Left lung (tissue), 10 donors: ENCODE measurements around the gene TFF1. TPM values are rescaled to one million over a fixed set of nuclear protein-coding genes. Genes with fewer than 3 reads are reported as not detected.
"Not testable (repeated sequence)": the region's sequence is repeated elsewhere in the genome, so short reads cannot be mapped to it uniquely, and the experiment has no call there.

Experiments
- ATAC-seq: fragments of 200-7000 bp; cut with Tn5 transposase; one replicate; pipeline ENCODE4 v1.9.1; 2020; ENCODE audit warnings: moderate library complexity
- DNase-seq, 4 donors: peaks; one replicate each; pipeline ENCODE4 v3.0.0-alpha.2; 2013 to 2020
- H3K27ac ChIP-seq, 2 donors: fragments of 200-600 bp; sonication (generic) in 1 of 2; one replicate each; pipeline versions ENCODE4 v1.5.0 to v1.8.0; 2020 to 2021
- H3K27me3 ChIP-seq, 2 donors: fragments of 200-600 bp; sonication (generic) in 1 of 2; one replicate each; pipeline versions ENCODE4 v1.5.0 to v1.8.0; 2020 to 2021
- H3K36me3 ChIP-seq, 2 donors: fragments of 200-600 bp; sonication (generic) in 1 of 2; one replicate each; pipeline versions ENCODE4 v1.5.0 to v1.8.0; 2020 to 2021
- H3K4me1 ChIP-seq, 2 donors: fragments of 200-600 bp; one replicate each; pipeline ENCODE4 v1.8.0; 2021
- H3K4me3 ChIP-seq, 2 donors: fragments of 200-600 bp; sonication (generic) in 1 of 2; one replicate each; pipeline versions ENCODE4 v1.5.0 to v1.8.0; 2020 to 2021; ENCODE audit warnings: mild to moderate bottlenecking in 1 of 2
- H3K9me3 ChIP-seq, 2 donors: fragments of 200-600 bp; sonication (generic) in 1 of 2; one replicate each; pipeline versions ENCODE4 v1.5.0 to v1.8.0; 2020 to 2021
- CTCF ChIP-seq, 2 donors: fragments of 200-600 bp; sonication (generic) in 1 of 2; IDR thresholded peaks; one replicate each; pipeline versions ENCODE4 v1.5.0 to v1.8.0; 2021; ENCODE audit warnings: antibody characterized with exemption in 2 of 2
- intact Hi-C, 2 donors: fragments of 100-400 bp; cut with DNase I; formaldehyde crosslinking; loops; one replicate each; pipeline versions ENCODE4 v1.11.2 to v1.14.2; 2022
- polyA plus RNA-seq, 6 donors: library from polyadenylated mRNA; unstranded; fragments of 120-200 nt; gene quantifications; one replicate each; pipeline ENCODE4 v1.2.1, GENCODE V29; 2013; ENCODE audit not compliant: insufficient read length in 6 of 6
- total RNA-seq, 2 donors: library from RNA; stranded (reverse); fragmentation: NEBNext Ultra II Directional; extraction: Animal tissue kit (Norgen Biotek cat#: 25700); gene quantifications; one replicate each; pipeline ENCODE4 v1.2.1, GENCODE V29; 2021
- donor health status: DM: no; HTN: yes; CAD: no.
- donor health status: DM: no; HTN: no; CAD: no.

TFF1 gene
- total and polyA plus RNA-seq, 8 donors: not detected

GRCh38 chr21:42409366-42409765 is 43.0 kb upstream of the TFF1 start:
- TF ChIP-seq CTCF (IDR thresholded peaks at IDR 0.05): no peak
- H3K4me1 ChIP-seq: peaks cover 0 to 13% of the 10 kb centered on the region in 2 donors
- H3K27me3 ChIP-seq: no peaks in the 10 kb centered on the region
- intact Hi-C loops: no loop called here
- no peaks in the 10 kb centered on the region for H3K9me3 ChIP-seq
- H3K4me3 ChIP-seq: no peak overlapping the region
- no peaks in the 10 kb centered on the region for H3K36me3 ChIP-seq
- DNase-seq: no peak
- ATAC-seq: no peak
- no peak overlapping the region for H3K27ac ChIP-seq

- H3K4me1 ChIP-seq: peaks cover 0 to 13% of the 10 kb centered on the region in 2 donors
- ATAC-seq, H3K27me3 ChIP-seq, H3K4me3 ChIP-seq, DNase-seq, H3K27ac ChIP-seq, intact Hi-C loops, H3K36me3 ChIP-seq, H3K9me3 ChIP-seq: not testable (repeated sequence)
These were observed 42.4 kb upstream of the TFF1 start for GRCh38 chr21:42408718-42409117.

- Histone ChIP-seq H3K27me3 (no peaks in the 10 kb centered on the region), H3K4me1 (peaks cover 0 to 13% of the 10 kb centered on the region in 2 donors), H3K36me3 (no peaks in the 10 kb centered on the region), H3K9me3 (no peaks in the 10 kb centered on the region), H3K27ac (no peak overlapping the region), H3K4me3 (no peak overlapping the region)
- intact Hi-C loops: no loop called here
- ATAC-seq (no peak), DNase-seq (no peak)
- TF ChIP-seq CTCF (IDR thresholded peaks at IDR 0.05): no peak
These were observed 41.1 kb upstream of the TFF1 start for GRCh38 chr21:42407476-42407875.

- DNase-seq (no peak), ATAC-seq (no peak)
- Histone ChIP-seq H3K9me3 (peaks cover 0 to 2% of the 10 kb centered on the region in 2 donors), H3K4me1 (peaks cover 0 to 7% of the 10 kb centered on the region in 2 donors), H3K27me3 (no peaks in the 10 kb centered on the region), H3K27ac (no peak overlapping the region), H3K36me3 (no peaks in the 10 kb centered on the region), H3K4me3 (no peak overlapping the region)
- intact Hi-C loops: no loop called here
- no peak for TF ChIP-seq CTCF (IDR thresholded peaks at IDR 0.05)
These were observed 40.5 kb upstream of the TFF1 start for GRCh38 chr21:42406866-42407265.

GRCh38 chr21:42406201-42406621 is 39.9 kb upstream of the TFF1 start:
- Histone ChIP-seq H3K4me1 (peaks cover 0 to under 1% of the 10 kb centered on the region in 2 donors), H3K36me3 (no peaks in the 10 kb centered on the region), H3K4me3 (peak overlapping the region in 1 of 2 donors; percentile 16), H3K27ac (peak overlapping the region in 1 of 2 donors; percentile 18), H3K9me3 (peaks cover 0 to 4% of the 10 kb centered on the region in 2 donors), H3K27me3 (no peaks in the 10 kb centered on the region)
- ATAC-seq (no peak), DNase-seq (no peak)
- no peak for TF ChIP-seq CTCF (IDR thresholded peaks at IDR 0.05)
- intact Hi-C loops: no loop called here
